Transverse colon (tissue), 4 donors: ENCODE data around the gene MEF2A.

Source experiments
- EP300 ChIP-seq: sonication (generic); formaldehyde crosslinking; IDR thresholded peaks from one replicate; pipeline ENCODE4 v1.6.1; 2017; ENCODE audit warnings: antibody characterized with exemption, low read depth
- POLR2A ChIP-seq: fragments of 450-650 bp; IDR thresholded peaks from one replicate; pipeline ENCODE4 v1.6.1; 2016; ENCODE audit warnings: antibody characterized with exemption, mild to moderate bottlenecking, moderate library complexity
- POLR2AphosphoS5 ChIP-seq, 3 donors: sonication (generic); formaldehyde crosslinking; IDR thresholded peaks; one replicate each; pipeline ENCODE4 v1.6.1; 2016; ENCODE audit warnings: antibody characterized with exemption in 3 of 3
- TF ChIP-seq, protein P1 (sequence below), 5 experiments: fragments of 200-600 bp in 3 of 5; fragments of 450-650 bp in 2 of 5; sonication (generic) in 3 of 5; IDR thresholded peaks; 1 replicate in 2 of 5; 2 replicates in 3 of 5; pipeline ENCODE4 v1.5.1; 2016 to 2017; ENCODE audit warnings: antibody characterized with exemption in 5 of 5, inconsistent platforms in 3 of 5, mild to moderate bottlenecking in 2 of 5, moderate library complexity in 1 of 5

DNA sequence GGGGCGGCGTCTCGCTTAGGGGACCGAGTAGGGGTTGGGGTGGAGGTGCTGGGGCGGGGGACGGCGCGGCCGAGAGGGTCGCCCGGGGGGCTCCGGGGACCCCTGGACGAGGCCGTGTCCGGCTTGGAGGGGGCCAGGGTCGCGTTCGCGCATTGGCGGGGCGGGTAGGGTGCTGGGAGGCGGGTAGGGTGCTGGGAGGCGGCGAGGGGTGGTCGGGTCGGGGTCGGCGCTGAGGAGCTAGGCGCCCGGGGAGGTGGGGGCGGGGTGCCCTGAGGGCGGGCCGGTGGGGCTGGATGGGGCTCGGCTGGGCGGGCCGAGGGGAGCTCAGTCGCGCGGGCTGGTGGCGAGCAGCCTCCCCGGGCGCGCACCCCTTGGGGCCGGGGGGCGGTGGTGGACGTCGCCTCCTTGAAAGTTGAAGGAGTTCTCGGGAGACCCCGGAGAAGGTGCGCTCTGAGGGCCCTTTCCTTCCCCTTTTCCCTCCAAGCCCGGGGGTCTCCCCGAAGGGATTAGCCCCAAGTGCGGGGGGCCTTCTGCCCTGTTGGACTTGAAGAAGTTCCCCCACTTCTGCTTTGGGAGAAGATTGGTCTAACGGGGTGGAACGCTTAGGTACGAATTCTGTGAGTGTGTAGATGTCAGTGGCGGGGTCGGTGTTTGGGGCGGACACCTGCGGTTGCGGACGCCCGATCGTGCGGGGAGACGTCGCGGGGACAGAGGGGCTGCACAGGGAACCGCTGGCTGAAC is 543 bp downstream of the MEF2A start:
- TF ChIP-seq, protein P1, sequence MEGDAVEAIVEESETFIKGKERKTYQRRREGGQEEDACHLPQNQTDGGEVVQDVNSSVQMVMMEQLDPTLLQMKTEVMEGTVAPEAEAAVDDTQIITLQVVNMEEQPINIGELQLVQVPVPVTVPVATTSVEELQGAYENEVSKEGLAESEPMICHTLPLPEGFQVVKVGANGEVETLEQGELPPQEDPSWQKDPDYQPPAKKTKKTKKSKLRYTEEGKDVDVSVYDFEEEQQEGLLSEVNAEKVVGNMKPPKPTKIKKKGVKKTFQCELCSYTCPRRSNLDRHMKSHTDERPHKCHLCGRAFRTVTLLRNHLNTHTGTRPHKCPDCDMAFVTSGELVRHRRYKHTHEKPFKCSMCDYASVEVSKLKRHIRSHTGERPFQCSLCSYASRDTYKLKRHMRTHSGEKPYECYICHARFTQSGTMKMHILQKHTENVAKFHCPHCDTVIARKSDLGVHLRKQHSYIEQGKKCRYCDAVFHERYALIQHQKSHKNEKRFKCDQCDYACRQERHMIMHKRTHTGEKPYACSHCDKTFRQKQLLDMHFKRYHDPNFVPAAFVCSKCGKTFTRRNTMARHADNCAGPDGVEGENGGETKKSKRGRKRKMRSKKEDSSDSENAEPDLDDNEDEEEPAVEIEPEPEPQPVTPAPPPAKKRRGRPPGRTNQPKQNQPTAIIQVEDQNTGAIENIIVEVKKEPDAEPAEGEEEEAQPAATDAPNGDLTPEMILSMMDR (IDR thresholded peaks at IDR 0.05), result no peak
- TF ChIP-seq POLR2A (no peak), POLR2AphosphoS5 (IDR thresholded peaks at IDR 0.05) (no peak), EP300 (no peak)
